Endothelial cell of umbilical vein (primary cell): ENCODE measurements around the gene EXD3. TPM values are rescaled to one million over a fixed set of nuclear protein-coding genes. Genes with fewer than 3 reads are reported as not detected.

Experiments used
- BruUV-seq: library from RNA; stranded (reverse); fragments of 400-500 nt; replicated peaks from 2 replicates; lab custom pipeline; 2021; lab: Mats Ljungman, UMichigan
- CTCF ChIA-PET: fragments of 300-600, 350-600 bp; sonication (Branson Sonifier 250); formaldehyde crosslinking; loops from one replicate; lab custom pipeline; 2021; ENCODE audit warnings: antibody characterized with exemption, inconsistent platforms; lab: Charles Lee
- POLR2A ChIA-PET: fragments of 300-600, 350-600 bp; sonication (Branson Sonifier 250); formaldehyde crosslinking; loops from one replicate; lab custom pipeline; 2021; ENCODE audit warnings: antibody characterized with exemption, inconsistent platforms; lab: Charles Lee
- DNase-seq: peaks from one replicate; pipeline ENCODE4 v3.0.0-alpha.2; 2011; ENCODE audit warnings: low read depth, low spot score
- FAIRE-seq: peaks from 2 replicates; lab custom pipeline; 2011; peaks lifted over from hg19 to GRCh38; lab: Jason Lieb, UNC
- H2AFZ ChIP-seq: 2 replicates; pipeline ENCODE4 v1.6.0; 2012; ENCODE audit warnings: low read depth, low read length, control low read depth, inconsistent platforms
- H3K27ac ChIP-seq: 2 replicates; pipeline ENCODE4 v1.5.1; 2011; ENCODE audit warnings: low read depth, mild to moderate bottlenecking, control low read depth, low read length, moderate library complexity; ENCODE audit not compliant: insufficient read depth
- H3K27me3 ChIP-seq, 2 experiments: 2 replicates each; pipeline versions ENCODE4 v1.6.0 to v1.6.1; 2011; ENCODE audit warnings: low read length in 2 of 2, mixed read lengths in 1 of 2; ENCODE audit not compliant: control insufficient read depth in 2 of 2, insufficient read depth in 2 of 2
- H3K36me3 ChIP-seq, 2 experiments: 2 replicates in 1 of 2; 3 replicates in 1 of 2; pipeline ENCODE4 v1.5.1; 2011; ENCODE audit warnings: low read length in 2 of 2, mild to moderate bottlenecking in 1 of 2, moderate library complexity in 1 of 2; ENCODE audit not compliant: control insufficient read depth in 2 of 2, insufficient read depth in 2 of 2; ENCODE audit errors: extremely low read depth in 1 of 2
- H3K4me1 ChIP-seq: 3 replicates; pipeline ENCODE4 v1.5.1; 2011; ENCODE audit warnings: mild to moderate bottlenecking, low read length; ENCODE audit not compliant: control insufficient read depth, insufficient read depth; ENCODE audit errors: extremely low read depth
- H3K4me2 ChIP-seq: 2 replicates; pipeline ENCODE4 v1.6.1; 2011; ENCODE audit warnings: low read length, control low read depth, mixed read lengths; ENCODE audit not compliant: insufficient read depth
- H3K4me3 ChIP-seq, 3 experiments: fragments of 200-600 bp in 1 of 3; sonication (generic), shearing (Covaris generic) in 1 of 3; replicated peaks in 1 of 3; 2 replicates each; pipeline ENCODE4 v1.5.1; 2011 to 2016; ENCODE audit warnings: control low read depth in 3 of 3, low read length in 3 of 3, mild to moderate bottlenecking in 2 of 3, inconsistent platforms in 1 of 3, low read depth in 1 of 3, moderate library complexity in 1 of 3; ENCODE audit not compliant: insufficient read depth in 1 of 3
- H3K79me2 ChIP-seq: 2 replicates; pipeline ENCODE4 v1.6.0; 2012; ENCODE audit warnings: low read length, inconsistent platforms; ENCODE audit not compliant: control insufficient read depth, insufficient read depth
- H3K9ac ChIP-seq: replicated peaks from 2 replicates; pipeline ENCODE3; 2011; ENCODE audit warnings: low read length, control low read depth; ENCODE audit not compliant: insufficient read depth; ENCODE audit errors: extremely low read depth
- H3K9me1 ChIP-seq: replicated peaks from 3 replicates; pipeline ENCODE4 v1.6.0; 2011; ENCODE audit warnings: mild to moderate bottlenecking, low read length; ENCODE audit not compliant: control insufficient read depth, insufficient read depth; ENCODE audit errors: extremely low read depth
- H3K9me3 ChIP-seq: replicated peaks from 2 replicates; pipeline ENCODE4 v1.5.1; 2012; ENCODE audit warnings: low read length, inconsistent platforms; ENCODE audit not compliant: control insufficient read depth, insufficient read depth
- H4K20me1 ChIP-seq: replicated peaks from 2 replicates; pipeline ENCODE3; 2011; ENCODE audit warnings: mild to moderate bottlenecking, low read length; ENCODE audit not compliant: control insufficient read depth, insufficient read depth; ENCODE audit errors: extremely low read depth
- EZH2 ChIP-seq: IDR thresholded peaks from 2 replicates; pipeline ENCODE4 v1.6.1; 2012; ENCODE audit warnings: borderline replicate concordance, low read depth, mild to moderate bottlenecking, moderate library complexity, low read length, inconsistent platforms; ENCODE audit not compliant: severe bottlenecking
- FOS ChIP-seq: IDR thresholded peaks from 2 replicates; pipeline ENCODE4 v1.6.1; 2011; ENCODE audit warnings: mild to moderate bottlenecking, low read length, moderate library complexity, borderline replicate concordance; ENCODE audit not compliant: insufficient read depth
- GATA2 ChIP-seq: IDR thresholded peaks from 2 replicates; pipeline ENCODE4 v1.7.0; 2011; ENCODE audit warnings: low read depth, mild to moderate bottlenecking, moderate library complexity, mixed read lengths, low read length; ENCODE audit not compliant: insufficient read length, insufficient read depth
- JUN ChIP-seq: IDR thresholded peaks from 2 replicates; pipeline ENCODE4 v1.6.1; 2011; ENCODE audit warnings: borderline replicate concordance, low read depth; ENCODE audit not compliant: insufficient read length, insufficient read depth
- POLR2A ChIP-seq: IDR thresholded peaks from 2 replicates; pipeline ENCODE4 v1.6.1; 2012; ENCODE audit warnings: low read depth, mild to moderate bottlenecking, control low read depth, low read length
- POLR2AphosphoS5 ChIP-seq: IDR thresholded peaks from 2 replicates; pipeline ENCODE4 v1.6.1; 2012; ENCODE audit warnings: low read depth, mild to moderate bottlenecking, control low read depth, low read length, moderate library complexity; ENCODE audit not compliant: insufficient read depth
- dilution Hi-C: fragments of 300-500 bp; cut with MboI; formaldehyde crosslinking; loops from one replicate; pipeline ENCODE4 v1.15.0; 2019; ENCODE audit warnings: low sequenced_read_pairs; ENCODE audit not compliant: extremely low pct_ligation_motif_present
- intact Hi-C: fragments of 100-400 bp; cut with micrococcal nuclease; formaldehyde crosslinking; loops from one replicate; pipeline ENCODE4 v1.10.0; 2022
- polyA plus RNA-seq, 4 experiments: library from polyadenylated mRNA; depleted of rRNA in 3 of 4; stranded (reverse) in 3 of 4; unstranded in 1 of 4; fragments of >200 nt; gene quantifications; 2 replicates each; pipeline versions ENCODE4 v1.2.1 to v1.2.3, GENCODE V29; 2011 to 2012; ENCODE audit warnings: missing spikeins in 1 of 4
- total RNA-seq: library from RNA; stranded (reverse); gene quantifications from 2 replicates; pipeline ENCODE4 v1.2.3, GENCODE V29; 2021
- TF ChIP-seq, protein P1 (sequence below): IDR thresholded peaks from 2 replicates; pipeline ENCODE4 v1.6.1; 2011; ENCODE audit not compliant: insufficient read depth, insufficient read length
- TF ChIP-seq, protein P2 (sequence below), 2 donors: IDR thresholded peaks; 1 replicate in 1 of 2; 2 replicates in 1 of 2; pipeline ENCODE4 v1.5.1; 2011; ENCODE audit warnings: low read length in 2 of 2, mild to moderate bottlenecking in 2 of 2, moderate library complexity in 2 of 2, control low read depth in 1 of 2, inconsistent platforms in 1 of 2, low read depth in 1 of 2; ENCODE audit not compliant: insufficient read depth in 1 of 2; ENCODE audit errors: extremely low read depth in 1 of 2

EXD3 gene
- total and polyA plus RNA-seq, 2 donors (not counting 3 experiments of a cell fraction or from before 2014, with no cell fraction given): 17.7 to 30.3 TPM

DNA sequence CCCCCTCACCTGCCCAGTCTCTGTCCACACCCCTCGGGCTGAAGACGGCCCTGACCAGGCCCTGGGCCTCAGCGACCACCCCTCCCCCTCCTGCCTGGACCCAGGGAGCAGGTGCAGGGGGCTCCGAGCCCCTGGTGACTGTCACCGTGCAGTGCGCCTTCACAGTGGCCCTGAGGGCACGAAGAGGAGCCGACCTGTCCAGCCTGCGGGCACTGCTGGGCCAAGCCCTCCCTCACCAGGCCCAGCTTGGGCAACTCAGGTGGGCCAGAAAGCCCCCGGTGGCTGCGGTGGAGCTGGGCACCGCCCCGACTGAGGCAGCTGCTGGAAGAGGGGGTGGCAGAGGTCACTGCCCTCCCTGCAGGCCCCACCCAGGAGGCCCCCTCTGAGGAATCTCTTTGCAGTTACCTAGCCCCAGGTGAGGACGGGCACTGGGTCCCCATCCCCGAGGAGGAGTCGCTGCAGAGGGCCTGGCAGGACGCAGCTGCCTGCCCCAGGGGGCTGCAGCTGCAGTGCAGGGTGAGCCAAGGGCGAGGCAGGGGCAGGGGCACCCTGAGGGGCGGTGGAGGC lies 10.5 kb upstream of the EXD3 start:
- no peaks in the 10 kb centered on the region for H3K9me1 ChIP-seq
- CTCF ChIA-PET: interaction anchor here (1.4 to 4.5 kb wide), 3 partner anchors 9 to 12 kb away, joined by 3 to 28 read pairs (median 3); partner anchors contain the start of genes EXD3 and NOXA1
- H3K9ac ChIP-seq: no peak overlapping the region
- dilution Hi-C loops: no loop called here
- DNase-seq: no peak
- no TSS peak for BruUV-seq
- intact Hi-C loops: no loop called here
- no peak overlapping the region for H2AFZ ChIP-seq
- H3K27ac ChIP-seq: no peak overlapping the region
- no peak overlapping the region for H3K4me3 ChIP-seq
- H3K9me3 ChIP-seq: no peaks in the 10 kb centered on the region
- no peak for FAIRE-seq
- no peaks in the 10 kb centered on the region for H3K27me3 ChIP-seq
- H3K79me2 ChIP-seq: no peaks in the 10 kb centered on the region
- POLR2A ChIA-PET: no interaction called here
- H3K36me3 ChIP-seq: no peaks in the 10 kb centered on the region
- no peaks in the 10 kb centered on the region for H3K4me1 ChIP-seq
- TF ChIP-seq, protein P1, sequence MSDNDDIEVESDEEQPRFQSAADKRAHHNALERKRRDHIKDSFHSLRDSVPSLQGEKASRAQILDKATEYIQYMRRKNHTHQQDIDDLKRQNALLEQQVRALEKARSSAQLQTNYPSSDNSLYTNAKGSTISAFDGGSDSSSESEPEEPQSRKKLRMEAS: no peak
- TF ChIP-seq EZH2: no peak
- no peak for TF ChIP-seq POLR2AphosphoS5
- no peak for TF ChIP-seq GATA2
- TF ChIP-seq, protein P2, sequence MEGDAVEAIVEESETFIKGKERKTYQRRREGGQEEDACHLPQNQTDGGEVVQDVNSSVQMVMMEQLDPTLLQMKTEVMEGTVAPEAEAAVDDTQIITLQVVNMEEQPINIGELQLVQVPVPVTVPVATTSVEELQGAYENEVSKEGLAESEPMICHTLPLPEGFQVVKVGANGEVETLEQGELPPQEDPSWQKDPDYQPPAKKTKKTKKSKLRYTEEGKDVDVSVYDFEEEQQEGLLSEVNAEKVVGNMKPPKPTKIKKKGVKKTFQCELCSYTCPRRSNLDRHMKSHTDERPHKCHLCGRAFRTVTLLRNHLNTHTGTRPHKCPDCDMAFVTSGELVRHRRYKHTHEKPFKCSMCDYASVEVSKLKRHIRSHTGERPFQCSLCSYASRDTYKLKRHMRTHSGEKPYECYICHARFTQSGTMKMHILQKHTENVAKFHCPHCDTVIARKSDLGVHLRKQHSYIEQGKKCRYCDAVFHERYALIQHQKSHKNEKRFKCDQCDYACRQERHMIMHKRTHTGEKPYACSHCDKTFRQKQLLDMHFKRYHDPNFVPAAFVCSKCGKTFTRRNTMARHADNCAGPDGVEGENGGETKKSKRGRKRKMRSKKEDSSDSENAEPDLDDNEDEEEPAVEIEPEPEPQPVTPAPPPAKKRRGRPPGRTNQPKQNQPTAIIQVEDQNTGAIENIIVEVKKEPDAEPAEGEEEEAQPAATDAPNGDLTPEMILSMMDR (IDR thresholded peaks at IDR 0.05; ENCODE audit: extremely low read depth in 1 of 2, insufficient read depth in 1 of 2, low read depth in 1 of 2, low read length in 2 of 2): no peak
- no peak for TF ChIP-seq FOS
- no peak for TF ChIP-seq POLR2A
- no peak for TF ChIP-seq JUN
- H3K4me2 ChIP-seq: no peak overlapping the region
- no peaks in the 10 kb centered on the region for H4K20me1 ChIP-seq
